ENCODE results near the gene NAT14.
A peak's percentile ranks its signal among the peaks of the same experiment; 100 is the strongest.

Gene NAT14

GRCh38 chr19:55461259-55461973, 23.6 kb upstream of the NAT14 start, which contains the start of gene ISOC2:
Gene ISOC2, minus strand, starts transcription at chr19:55461642. Its CDS starts 5,156 bp downstream, at chr19:55456486.
- Mint-ChIP-seq H3K4me3 (peak within 1 kb of the TSS; percentile 85), H3K9me3 (no peaks in the 10 kb centered on the region), H3K4me1 (ENCODE audit: low read depth) (peaks cover 24% of the 10 kb centered on the region), H3K36me3 (ENCODE audit: low read depth) (no peaks in the 10 kb centered on the region), H3K27me3 (no peaks in the 10 kb centered on the region), H3K27ac (peak within 1 kb of the TSS; percentile 92)

DNA sequence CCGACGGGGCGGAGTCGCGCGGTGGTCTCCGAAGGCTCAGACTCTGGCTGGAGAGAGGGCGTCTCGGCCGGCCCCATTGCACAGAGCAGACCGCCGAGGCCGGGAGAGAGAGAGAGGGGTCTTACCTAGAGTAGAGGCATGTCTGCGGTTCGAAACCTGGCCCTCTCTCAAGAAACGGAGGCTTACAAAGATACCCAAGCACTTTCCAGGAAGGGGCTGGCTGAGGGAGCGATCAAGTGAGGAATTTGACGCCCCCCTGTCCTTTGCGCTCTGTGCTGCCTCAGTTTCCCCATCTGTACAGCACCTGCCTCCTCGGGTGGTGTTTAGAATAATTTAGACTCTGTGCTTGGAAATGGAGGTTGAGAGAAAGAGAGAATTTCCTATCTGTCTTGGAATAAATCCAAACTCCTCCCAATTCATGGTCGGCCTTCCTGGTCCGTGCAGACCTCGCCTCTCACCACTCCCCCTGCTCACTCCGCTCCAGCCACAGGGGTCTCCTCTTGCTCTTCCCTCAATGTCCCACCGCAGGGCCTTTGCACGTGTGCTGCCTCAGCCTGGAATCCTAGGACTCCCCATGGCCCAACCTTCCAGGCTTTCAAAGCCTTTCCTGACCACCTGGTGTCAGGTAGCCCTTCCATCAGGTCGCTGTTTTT, 22.9 kb upstream of the NAT14 start:
- Mint-ChIP-seq H3K9me3 (no peaks in the 10 kb centered on the region), H3K4me1 (ENCODE audit: low read depth) (peaks cover 24% of the 10 kb centered on the region), H3K27ac (peak overlapping the region; percentile 92), H3K4me3 (peak overlapping the region; percentile 85), H3K27me3 (no peaks in the 10 kb centered on the region), H3K36me3 (ENCODE audit: low read depth) (no peaks in the 10 kb centered on the region)

DNA sequence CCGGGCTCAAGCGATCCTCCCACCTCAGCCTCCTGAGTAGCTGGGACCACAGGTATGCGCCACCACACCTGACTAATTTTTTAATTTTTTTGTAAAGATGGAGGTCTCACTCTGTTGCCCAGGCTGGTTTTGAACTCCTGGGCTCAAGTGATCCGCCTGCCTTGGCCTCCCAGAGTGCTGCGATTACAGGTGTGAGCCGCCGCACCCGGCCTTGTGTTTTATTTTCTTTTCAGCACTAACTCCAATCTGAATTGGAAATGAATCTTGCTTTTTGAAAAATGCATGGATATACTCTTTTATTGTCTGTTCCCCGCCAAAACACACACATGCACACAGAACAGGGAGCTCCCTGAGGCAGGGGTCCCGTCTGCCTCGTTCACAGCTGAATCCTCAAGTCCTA, 22.3 kb upstream of the NAT14 start:
- no peaks in the 10 kb centered on the region for H3K9me3 Mint-ChIP-seq
- peaks cover 24% of the 10 kb centered on the region for H3K4me1 Mint-ChIP-seq (ENCODE audit: low read depth)
- H3K4me3 Mint-ChIP-seq: peak overlapping the region; percentile 85
- no peaks in the 10 kb centered on the region for H3K36me3 Mint-ChIP-seq (ENCODE audit: low read depth)
- H3K27ac Mint-ChIP-seq: no peak overlapping the region
- no peaks in the 10 kb centered on the region for H3K27me3 Mint-ChIP-seq

GRCh38 chr19:55463583-55464031, 21.4 kb upstream of the NAT14 start:
- H3K27ac Mint-ChIP-seq: no peak overlapping the region
- no peaks in the 10 kb centered on the region for H3K36me3 Mint-ChIP-seq (ENCODE audit: low read depth)
- H3K4me3 Mint-ChIP-seq: no peak overlapping the region
- no peaks in the 10 kb centered on the region for H3K27me3 Mint-ChIP-seq
- no peaks in the 10 kb centered on the region for H3K9me3 Mint-ChIP-seq
- peaks cover 24% of the 10 kb centered on the region for H3K4me1 Mint-ChIP-seq (ENCODE audit: low read depth)

DNA sequence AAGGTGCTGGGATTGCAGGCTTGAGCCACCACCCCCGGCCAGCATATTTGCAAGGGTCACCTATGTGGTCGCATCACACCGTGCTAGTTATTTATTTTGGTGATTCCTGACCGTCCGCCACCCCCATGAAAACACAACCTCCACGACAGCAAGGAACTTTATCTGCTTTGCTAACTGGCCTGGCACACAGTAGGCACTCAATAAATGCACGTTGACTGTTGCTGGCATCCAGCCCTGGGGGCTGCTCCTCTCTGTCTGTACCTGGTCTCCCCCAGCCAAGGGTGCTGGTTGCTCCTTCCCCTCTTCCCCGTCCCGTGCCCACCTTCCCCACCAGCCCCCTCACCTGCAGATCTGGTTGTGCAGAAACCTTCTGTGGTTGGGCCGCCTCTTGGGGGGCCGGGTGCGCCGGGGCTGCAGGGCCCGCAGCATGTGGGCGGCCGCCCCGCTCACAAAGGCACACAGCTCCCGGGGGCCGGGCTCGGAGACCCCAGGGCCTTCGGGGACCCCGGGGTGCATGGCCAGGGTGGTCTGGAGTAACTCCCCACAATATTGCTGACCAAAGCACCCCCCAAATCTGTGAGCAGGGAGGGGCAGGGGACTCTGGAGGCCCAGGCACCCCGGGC, 20.8 kb upstream of the NAT14 start:
- Mint-ChIP-seq H3K27me3 (no peaks in the 10 kb centered on the region), H3K4me3 (no peak overlapping the region), H3K9me3 (no peaks in the 10 kb centered on the region), H3K4me1 (ENCODE audit: low read depth) (peaks cover 24% of the 10 kb centered on the region), H3K27ac (no peak overlapping the region), H3K36me3 (ENCODE audit: low read depth) (no peaks in the 10 kb centered on the region)

GRCh38 chr19:55464662-55465054, 20.3 kb upstream of the NAT14 start, which contains the start of gene C19orf85:
Gene C19orf85, minus strand, starts transcription at chr19:55464751. Its CDS starts 197 bp downstream, at chr19:55464554.
- Mint-ChIP-seq H3K27ac (no peak within 1 kb of the TSS), H3K4me1 (ENCODE audit: low read depth) (peaks cover 24% of the 10 kb centered on the region), H3K27me3 (no peaks in the 10 kb centered on the region), H3K4me3 (no peak within 1 kb of the TSS), H3K36me3 (ENCODE audit: low read depth) (no peaks in the 10 kb centered on the region), H3K9me3 (no peaks in the 10 kb centered on the region)

DNA sequence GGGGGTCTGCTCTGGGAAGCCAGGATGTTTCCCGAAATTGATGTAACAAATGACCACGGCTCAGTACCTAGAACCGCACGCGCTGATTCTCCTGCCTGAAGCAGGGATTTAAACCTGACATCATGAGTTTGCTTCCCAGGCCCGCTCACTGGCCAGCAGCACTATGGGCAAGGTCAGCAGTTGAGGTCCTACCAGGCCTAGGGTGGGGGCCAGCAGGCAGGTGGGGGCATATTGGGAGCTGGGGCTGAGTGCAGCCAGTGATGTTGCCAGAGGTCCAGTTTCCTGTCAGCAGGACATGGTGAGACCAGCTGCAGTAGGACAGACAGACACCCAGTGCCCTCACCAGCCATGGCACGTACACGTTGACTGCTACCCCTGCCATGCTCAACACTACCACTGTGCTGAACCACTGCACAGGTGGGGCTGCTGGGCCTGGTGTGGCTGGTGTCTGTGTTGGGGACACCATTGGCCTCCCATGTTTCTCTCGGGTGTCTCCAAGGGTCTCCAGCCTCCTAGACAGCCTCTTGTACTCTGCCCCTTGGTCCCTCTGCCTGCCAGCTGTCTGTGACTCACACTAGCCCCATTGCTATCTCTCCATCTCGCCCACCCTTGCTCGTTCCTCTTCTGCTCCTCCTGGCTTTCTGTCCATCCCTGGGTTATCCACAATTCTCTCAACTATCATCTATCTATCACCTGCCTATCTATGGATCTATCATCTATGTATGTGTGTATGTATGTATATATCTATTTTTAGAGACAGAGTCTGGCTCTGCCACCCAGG, 19.3 kb upstream of the NAT14 start:
- Mint-ChIP-seq H3K27me3 (no peaks in the 10 kb centered on the region), H3K36me3 (ENCODE audit: low read depth) (no peaks in the 10 kb centered on the region), H3K4me1 (ENCODE audit: low read depth) (peaks cover 15% of the 10 kb centered on the region), H3K4me3 (no peak overlapping the region), H3K27ac (no peak overlapping the region), H3K9me3 (no peaks in the 10 kb centered on the region)

GRCh38 chr19:55466241-55466614, 18.8 kb upstream of the NAT14 start:
- no peaks in the 10 kb centered on the region for H3K36me3 Mint-ChIP-seq (ENCODE audit: low read depth)
- H3K9me3 Mint-ChIP-seq: no peaks in the 10 kb centered on the region
- H3K4me3 Mint-ChIP-seq: no peak overlapping the region
- H3K4me1 Mint-ChIP-seq (ENCODE audit: low read depth): peaks cover 11% of the 10 kb centered on the region
- no peaks in the 10 kb centered on the region for H3K27me3 Mint-ChIP-seq
- no peak overlapping the region for H3K27ac Mint-ChIP-seq

GRCh38 chr19:55467236-55468053, 17.5 kb upstream of the NAT14 start:
- Mint-ChIP-seq H3K36me3 (ENCODE audit: low read depth) (no peaks in the 10 kb centered on the region), H3K4me3 (no peak overlapping the region), H3K27me3 (no peaks in the 10 kb centered on the region), H3K9me3 (no peaks in the 10 kb centered on the region), H3K27ac (no peak overlapping the region), H3K4me1 (ENCODE audit: low read depth) (peaks cover under 1% of the 10 kb centered on the region)

DNA sequence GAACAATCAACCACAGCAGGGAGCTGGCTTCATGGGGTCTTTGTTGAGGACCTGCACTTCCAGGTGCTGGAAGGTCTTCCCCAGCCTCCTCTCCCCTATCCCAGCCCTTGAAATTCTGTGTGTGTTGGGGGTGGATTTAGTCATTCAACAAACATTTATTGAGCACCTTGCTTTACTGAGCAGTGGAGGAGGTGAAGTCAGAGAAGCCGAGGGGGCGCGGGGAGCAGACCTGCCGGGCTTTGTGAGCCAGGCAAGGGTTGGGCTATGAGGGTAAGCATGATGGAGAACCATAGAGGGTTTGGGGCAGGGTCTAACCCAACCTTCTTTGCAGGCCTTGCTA, 17.0 kb upstream of the NAT14 start:
- Mint-ChIP-seq H3K36me3 (ENCODE audit: low read depth) (no peaks in the 10 kb centered on the region), H3K27ac (no peak overlapping the region), H3K4me1 (ENCODE audit: low read depth) (no peaks in the 10 kb centered on the region), H3K27me3 (no peaks in the 10 kb centered on the region), H3K4me3 (no peak overlapping the region), H3K9me3 (no peaks in the 10 kb centered on the region)

- peaks cover 7% of the 10 kb centered on the region for H3K4me1 Mint-ChIP-seq (ENCODE audit: low read depth)
- H3K27me3 Mint-ChIP-seq: no peaks in the 10 kb centered on the region
- no peak overlapping the region for H3K4me3 Mint-ChIP-seq
- no peaks in the 10 kb centered on the region for H3K9me3 Mint-ChIP-seq
- H3K36me3 Mint-ChIP-seq (ENCODE audit: low read depth): no peaks in the 10 kb centered on the region
- no peak overlapping the region for H3K27ac Mint-ChIP-seq
Measured at GRCh38 chr19:55471266-55471665, 13.7 kb upstream of the NAT14 start.

- H3K4me3 Mint-ChIP-seq: no peak overlapping the region
- no peaks in the 10 kb centered on the region for H3K9me3 Mint-ChIP-seq
- peaks cover 7% of the 10 kb centered on the region for H3K4me1 Mint-ChIP-seq (ENCODE audit: low read depth)
- H3K27me3 Mint-ChIP-seq: no peaks in the 10 kb centered on the region
- H3K27ac Mint-ChIP-seq: no peak overlapping the region
- no peaks in the 10 kb centered on the region for H3K36me3 Mint-ChIP-seq (ENCODE audit: low read depth)
Measured at GRCh38 chr19:55472463-55472862, 12.5 kb upstream of the NAT14 start.

DNA sequence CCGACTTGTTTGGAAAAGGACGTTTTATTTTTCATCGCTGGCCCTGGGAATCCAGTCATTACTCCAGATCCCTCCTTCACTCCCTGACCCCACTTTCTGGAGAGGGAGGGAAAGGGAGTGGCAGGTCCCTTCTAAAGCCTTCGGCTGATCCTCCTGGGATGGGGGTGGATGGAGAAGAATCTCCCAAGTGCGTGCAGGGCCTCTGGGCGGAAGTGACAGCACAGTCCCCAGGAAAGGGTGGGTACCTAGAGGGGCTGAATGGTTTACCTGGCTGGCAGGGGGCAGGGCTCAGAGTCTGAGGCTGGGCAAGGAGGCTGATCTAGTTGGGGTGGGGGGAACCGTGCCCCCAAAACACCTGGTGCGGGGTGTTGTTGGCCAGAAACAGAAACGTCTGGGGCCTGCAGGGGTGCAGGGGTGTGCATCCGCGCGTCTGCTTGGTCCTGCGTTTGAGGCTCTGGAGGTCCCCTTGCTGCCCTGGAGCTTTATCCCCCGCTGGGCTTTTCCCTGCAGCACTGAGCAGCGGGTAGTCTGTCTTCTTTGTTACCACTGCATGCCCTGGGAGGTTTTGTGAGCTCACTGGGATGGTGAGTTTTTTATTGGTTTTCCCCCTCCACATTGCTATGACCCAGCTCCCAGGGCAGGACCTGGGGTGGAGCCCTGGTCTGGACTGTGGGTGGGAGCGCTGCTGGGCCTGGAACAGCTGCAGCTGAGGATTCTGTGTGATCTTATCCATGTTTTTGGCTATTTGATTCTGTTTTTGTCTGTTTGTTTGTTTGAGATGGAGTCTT, 11.6 kb upstream of the NAT14 start:
- H3K27ac Mint-ChIP-seq: no peak overlapping the region
- no peaks in the 10 kb centered on the region for H3K27me3 Mint-ChIP-seq
- H3K4me1 Mint-ChIP-seq (ENCODE audit: low read depth): peaks cover 16% of the 10 kb centered on the region
- no peak overlapping the region for H3K4me3 Mint-ChIP-seq
- H3K9me3 Mint-ChIP-seq: no peaks in the 10 kb centered on the region
- H3K36me3 Mint-ChIP-seq (ENCODE audit: low read depth): no peaks in the 10 kb centered on the region

Measured in stimulated activated naive CD8-positive, alpha-beta T cell treated with anti-CD3 and anti-CD28 coated beads, Interleukin-15, Interleukin-2, amounts not matched to agents 100 ng/mL and 50 ng/mL, for 24 hours (primary cell).